Upper lobe of left lung (tissue), 6 donors: ENCODE results near the gene EYA3. TPM values are rescaled to one million over a fixed set of nuclear protein-coding genes. Genes with fewer than 3 reads are reported as not detected.

ENCODE experiments used
- ATAC-seq, 2 donors: fragments of 200-7000 bp; cut with Tn5 transposase; one replicate each; pipeline ENCODE4 v1.9.1; 2022; ENCODE audit warnings: mild to moderate bottlenecking in 2 of 2, moderate library complexity in 2 of 2; ENCODE audit not compliant: low FRiP score in 2 of 2
- DNase-seq, 2 donors: peaks; one replicate each; pipeline ENCODE4 v3.0.0-alpha.2; 2019 to 2020
- H3K27ac ChIP-seq, 4 donors: fragments of 200-600 bp; sonication (generic); one replicate each; pipeline ENCODE4 v1.5.1; 2016 to 2019
- H3K27me3 ChIP-seq, 4 donors: fragments of 200-600 bp; sonication (generic); one replicate each; pipeline ENCODE4 v1.5.1; 2017 to 2019
- H3K36me3 ChIP-seq, 4 donors: fragments of 200-600 bp; sonication (generic); one replicate each; pipeline ENCODE4 v1.5.1; 2016 to 2019
- H3K4me1 ChIP-seq, 4 donors: fragments of 200-600 bp; sonication (generic); one replicate each; pipeline ENCODE4 v1.5.1; 2018 to 2019
- H3K4me3 ChIP-seq, 4 donors: fragments of 200-600 bp; sonication (generic); one replicate each; pipeline ENCODE4 v1.5.1; 2017 to 2019; ENCODE audit warnings: mild to moderate bottlenecking in 2 of 4, moderate library complexity in 1 of 4
- H3K9me3 ChIP-seq, 4 donors: fragments of 200-600 bp; sonication (generic); one replicate each; pipeline ENCODE4 v1.5.1; 2018 to 2019
- CTCF ChIP-seq, 6 experiments: fragments of 450-650 bp in 4 of 6; fragments of 200-600 bp in 2 of 6; sonication (generic) in 2 of 6; IDR thresholded peaks; one replicate each; pipeline ENCODE4 v1.5.1; 2016 to 2019; ENCODE audit warnings: antibody characterized with exemption in 6 of 6
- EP300 ChIP-seq, 4 donors: sonication (generic); formaldehyde crosslinking; IDR thresholded peaks; one replicate each; pipeline ENCODE4 v1.5.1; 2017; ENCODE audit warnings: antibody characterized with exemption in 4 of 4, control low read depth in 2 of 4
- POLR2A ChIP-seq, 4 donors: fragments of 450-650 bp; IDR thresholded peaks; one replicate each; pipeline ENCODE4 v1.5.1; 2016 to 2017; ENCODE audit warnings: antibody characterized with exemption in 4 of 4, mild to moderate bottlenecking in 2 of 4
- POLR2AphosphoS5 ChIP-seq, 2 donors: sonication (generic); formaldehyde crosslinking; IDR thresholded peaks; one replicate each; pipeline ENCODE4 v1.5.1; 2017; ENCODE audit warnings: antibody characterized with exemption in 2 of 2
- WGBS, 2 donors: methylation state at CpG; one replicate each; pipeline ENCODE4 v1.1.5; 2017 to 2018; 5-methylcytosine and 5-hydroxymethylcytosine counted together
- total RNA-seq, 6 donors: library from RNA; depleted of rRNA in 4 of 6; stranded (reverse); fragments of >200 nt in 4 of 6; gene quantifications; one replicate each; pipeline versions ENCODE4 v1.1.0 to v1.2.1, GENCODE V29; 2016 to 2021
- donor health status: DM: no; HTN: no; CAD: no; lungs with moderate emphysema.
- donor health status: DM: no; HTN: yes; CAD: no; lungs with severe emphysema.

EYA3 gene
- total RNA-seq, 6 donors from 2014 or later: 15.9 to 23.4 (median 22.0) TPM

- Histone ChIP-seq H3K27ac (peak overlapping the region in 1 of 4 donors; percentile 17), H3K27me3 (no peaks in the 10 kb centered on the region)
These were observed 116.3 kb downstream of the EYA3 start for GRCh38 chr1:27972141-27972540.

GRCh38 chr1:27971674-27972073, 116.7 kb downstream of the EYA3 start:
- TF ChIP-seq POLR2AphosphoS5 (IDR thresholded peaks at IDR 0.05): no peak
- TF ChIP-seq POLR2A (IDR thresholded peaks at IDR 0.05): no peak
- no peak for TF ChIP-seq EP300 (IDR thresholded peaks at IDR 0.05)
- no peak for TF ChIP-seq CTCF (IDR thresholded peaks at IDR 0.05)
- ATAC-seq (no peak), DNase-seq (no peak)
- peaks cover 0 to 5% (median 2%) of the 10 kb centered on the region in 4 donors for H3K4me1 ChIP-seq
- H3K36me3 ChIP-seq: peaks cover 5 to 73% (median 24%) of the 10 kb centered on the region in 4 donors
- H3K9me3 ChIP-seq: no peaks in the 10 kb centered on the region
- H3K4me3 ChIP-seq: no peak overlapping the region
- H3K27ac ChIP-seq: peak overlapping the region in 1 of 4 donors; percentile 17
- no peaks in the 10 kb centered on the region for H3K27me3 ChIP-seq

More at GRCh38 chr1:27972141-27972540, 116.3 kb downstream of the EYA3 start:
- ATAC-seq (no peak), DNase-seq (no peak)
- H3K9me3 ChIP-seq: no peaks in the 10 kb centered on the region
- peaks cover under 1 to 73% (median 20%) of the 10 kb centered on the region in 4 donors for H3K36me3 ChIP-seq
- TF ChIP-seq POLR2A (IDR thresholded peaks at IDR 0.05) (no peak), EP300 (IDR thresholded peaks at IDR 0.05) (no peak), POLR2AphosphoS5 (IDR thresholded peaks at IDR 0.05) (no peak), CTCF (IDR thresholded peaks at IDR 0.05) (no peak)
- no peak overlapping the region for H3K4me3 ChIP-seq
- peaks cover 0 to 5% (median 2%) of the 10 kb centered on the region in 4 donors for H3K4me1 ChIP-seq
- 68 to 80% methylated on average over 4 of the region's 4 CpGs for WGBS, 2 donors

- no peaks in the 10 kb centered on the region for H3K9me3 ChIP-seq
- no peaks in the 10 kb centered on the region for H3K27me3 ChIP-seq
- 89 to 90% methylated on average over 6 of the region's 6 CpGs for WGBS, 2 donors
- DNase-seq (no peak), ATAC-seq (peak in 1 of 2 donors; percentile 78)
- H3K27ac ChIP-seq: no peak overlapping the region
- no peak for TF ChIP-seq CTCF (IDR thresholded peaks at IDR 0.05)
- H3K36me3 ChIP-seq: peaks cover 9 to 74% (median 35%) of the 10 kb centered on the region in 4 donors
- no peak overlapping the region for H3K4me3 ChIP-seq
- peaks cover 0 to 5% (median 2%) of the 10 kb centered on the region in 4 donors for H3K4me1 ChIP-seq
These were observed 118.0 kb downstream of the EYA3 start for GRCh38 chr1:27970401-27970800.

- DNase-seq (no peak), ATAC-seq (peak in 1 of 2 donors; percentile 66)
- Histone ChIP-seq H3K27me3 (no peaks in the 10 kb centered on the region), H3K4me1 (peaks cover 0 to 5% (median 2%) of the 10 kb centered on the region in 4 donors), H3K4me3 (no peak overlapping the region), H3K9me3 (no peaks in the 10 kb centered on the region), H3K27ac (no peak overlapping the region), H3K36me3 (peaks cover 11 to 71% (median 40%) of the 10 kb centered on the region in 4 donors)
- TF ChIP-seq POLR2A (IDR thresholded peaks at IDR 0.05): no peak
- peak in 1 of 2 donors; percentile 15 for TF ChIP-seq POLR2AphosphoS5 (IDR thresholded peaks at IDR 0.05)
- 55 to 69% methylated on average over 3 of the region's 3 CpGs for WGBS, 2 donors
These were observed 119.7 kb downstream of the EYA3 start for GRCh38 chr1:27968692-27969091.

GRCh38 chr1:27967884-27968466, 120.4 kb downstream of the EYA3 start:
- Histone ChIP-seq H3K36me3 (peaks cover 11 to 72% (median 41%) of the 10 kb centered on the region in 4 donors), H3K4me1 (peaks cover 0 to 5% (median 2%) of the 10 kb centered on the region in 4 donors), H3K4me3 (no peak overlapping the region), H3K9me3 (no peaks in the 10 kb centered on the region), H3K27me3 (no peaks in the 10 kb centered on the region), H3K27ac (no peak overlapping the region)
- DNase-seq (no peak), ATAC-seq (no peak)
- 85 to 95% methylated on average over 4 of the region's 4 CpGs for WGBS, 2 donors
- no peak for TF ChIP-seq CTCF (IDR thresholded peaks at IDR 0.05)
- TF ChIP-seq EP300 (IDR thresholded peaks at IDR 0.05): no peak
- TF ChIP-seq POLR2A (IDR thresholded peaks at IDR 0.05): no peak
- no peak for TF ChIP-seq POLR2AphosphoS5 (IDR thresholded peaks at IDR 0.05)
